HG03565 (cell line): ENCODE data around the gene TIMM17A.
"Not testable (repeated sequence)": the region's sequence is repeated elsewhere in the genome, so short reads cannot be mapped to it uniquely, and the experiment has no call there.

Source experiments
- ATAC-seq: cut with Tn5 transposase; IDR thresholded peaks from one replicate; pipeline ENCODE4 v1.9.1; 2021; ENCODE audit warnings: mild to moderate bottlenecking, moderate library complexity; ENCODE audit not compliant: unreplicated experiment

Gene TIMM17A

GRCh38 chr1:201939574-201939973 is 15.7 kb upstream of the TIMM17A start:
- ATAC-seq: no peak

- not testable (repeated sequence) for ATAC-seq
Observed at GRCh38 chr1:201940316-201940715, 15.0 kb upstream of the TIMM17A start.

DNA sequence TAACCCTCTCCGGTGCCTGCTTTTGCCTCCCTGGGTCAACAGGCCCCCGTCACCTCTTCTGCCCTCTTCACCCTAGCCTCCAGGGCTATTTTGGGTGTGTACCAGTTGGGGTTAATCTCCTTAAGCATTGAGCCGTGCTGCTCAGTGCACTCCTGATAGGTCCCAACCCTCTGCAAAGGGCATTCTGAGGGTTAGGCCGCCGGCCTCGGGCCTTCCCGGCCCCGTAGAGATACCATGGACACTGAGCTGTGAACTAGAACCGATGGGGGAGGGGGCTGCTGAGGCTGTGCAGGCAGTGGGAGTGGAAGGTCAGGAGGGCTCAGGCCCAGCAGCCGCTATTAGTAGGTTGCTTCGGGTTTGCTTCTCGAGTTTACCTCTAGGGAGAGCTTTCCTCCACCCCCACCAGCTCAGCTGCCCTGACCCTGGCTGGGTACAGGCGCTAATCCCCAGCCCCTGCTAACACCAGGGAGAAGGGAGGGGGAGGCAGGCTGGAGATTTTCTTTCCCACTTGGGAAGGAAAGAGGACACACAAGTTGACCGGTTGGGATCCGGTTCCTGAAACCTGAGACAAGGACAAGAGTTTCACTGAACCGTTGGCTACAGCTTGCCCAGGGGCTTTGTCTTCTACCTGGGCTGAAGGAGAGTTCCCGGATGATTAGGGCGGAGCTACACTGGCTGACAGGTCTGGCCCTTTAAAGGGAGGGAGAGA is 13.7 kb upstream of the TIMM17A start:
- no peak for ATAC-seq

DNA sequence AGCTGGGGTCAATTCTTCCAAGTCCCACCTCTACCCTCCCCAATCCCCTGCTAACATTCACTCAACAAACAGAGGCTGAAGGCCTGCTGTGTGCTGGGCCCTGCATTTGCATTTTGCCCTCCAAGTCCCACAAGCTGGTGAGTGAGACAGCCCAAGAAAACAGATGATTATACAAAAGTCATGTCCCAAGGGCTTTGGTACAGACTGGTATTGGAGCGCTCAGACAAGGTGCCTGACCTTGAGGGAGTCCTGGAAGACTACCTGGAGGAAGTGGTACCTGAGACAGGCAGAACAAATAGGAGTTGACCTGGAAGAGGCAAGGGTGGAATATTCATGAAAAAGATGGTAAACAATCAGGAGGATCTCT is 13.2 kb upstream of the TIMM17A start:
- ATAC-seq: no peak

- no peak for ATAC-seq
Observed at GRCh38 chr1:201944002-201944401, 11.3 kb upstream of the TIMM17A start.

DNA sequence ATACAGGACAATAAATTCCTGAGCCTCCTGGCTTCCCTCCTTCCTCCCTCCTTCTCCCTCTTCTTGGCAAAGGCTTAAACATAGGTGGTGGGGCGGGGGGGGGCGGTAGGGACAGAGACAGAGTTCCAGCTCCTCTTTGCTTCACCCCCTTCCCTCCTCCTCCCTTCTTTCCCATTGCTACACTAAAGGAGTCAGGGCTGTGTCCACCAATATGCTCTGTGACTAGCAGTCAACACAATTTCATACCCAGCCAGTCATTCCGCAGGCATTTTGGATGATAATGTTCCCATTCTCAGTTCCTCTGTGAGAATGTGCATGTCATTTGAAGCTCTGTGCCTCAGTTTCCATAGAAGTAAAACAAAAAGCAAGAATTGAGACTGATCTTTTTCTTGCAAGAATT is 10.7 kb upstream of the TIMM17A start:
- no peak for ATAC-seq

DNA sequence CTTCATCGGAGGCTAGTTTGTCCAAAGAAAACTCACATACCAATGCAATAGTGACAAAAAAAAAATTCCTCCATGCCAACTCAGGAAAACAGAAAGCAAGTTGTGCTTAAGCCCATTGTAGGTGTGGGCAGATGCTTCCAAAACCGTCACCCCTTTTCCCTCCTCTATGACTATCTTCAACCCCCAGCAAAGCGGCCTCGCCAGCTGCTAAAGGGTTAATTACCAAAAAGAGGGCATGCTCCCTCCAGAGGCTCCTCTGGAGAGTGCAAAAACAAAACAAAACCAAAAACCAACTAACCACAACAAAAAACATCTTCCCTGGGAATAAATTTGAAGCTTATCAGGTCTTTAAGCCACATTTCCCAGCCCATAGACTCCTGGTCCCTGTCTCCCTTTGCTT is 10.1 kb upstream of the TIMM17A start:
- no peak for ATAC-seq

GRCh38 chr1:201945863-201946223 is 9.5 kb upstream of the TIMM17A start:
- no peak for ATAC-seq

- no peak for ATAC-seq
Observed at GRCh38 chr1:201946224-201946908, 8.9 kb upstream of the TIMM17A start, which contains the start of gene LMOD1. Gene LMOD1, minus strand, starts transcription at chr1:201946548. Its CDS starts 208 bp downstream, at chr1:201946340.

- ATAC-seq: no peak
Observed at GRCh38 chr1:201947697-201948008, 7.7 kb upstream of the TIMM17A start.

- no peak for ATAC-seq
Observed at GRCh38 chr1:201949491-201949890, 5.8 kb upstream of the TIMM17A start.

DNA sequence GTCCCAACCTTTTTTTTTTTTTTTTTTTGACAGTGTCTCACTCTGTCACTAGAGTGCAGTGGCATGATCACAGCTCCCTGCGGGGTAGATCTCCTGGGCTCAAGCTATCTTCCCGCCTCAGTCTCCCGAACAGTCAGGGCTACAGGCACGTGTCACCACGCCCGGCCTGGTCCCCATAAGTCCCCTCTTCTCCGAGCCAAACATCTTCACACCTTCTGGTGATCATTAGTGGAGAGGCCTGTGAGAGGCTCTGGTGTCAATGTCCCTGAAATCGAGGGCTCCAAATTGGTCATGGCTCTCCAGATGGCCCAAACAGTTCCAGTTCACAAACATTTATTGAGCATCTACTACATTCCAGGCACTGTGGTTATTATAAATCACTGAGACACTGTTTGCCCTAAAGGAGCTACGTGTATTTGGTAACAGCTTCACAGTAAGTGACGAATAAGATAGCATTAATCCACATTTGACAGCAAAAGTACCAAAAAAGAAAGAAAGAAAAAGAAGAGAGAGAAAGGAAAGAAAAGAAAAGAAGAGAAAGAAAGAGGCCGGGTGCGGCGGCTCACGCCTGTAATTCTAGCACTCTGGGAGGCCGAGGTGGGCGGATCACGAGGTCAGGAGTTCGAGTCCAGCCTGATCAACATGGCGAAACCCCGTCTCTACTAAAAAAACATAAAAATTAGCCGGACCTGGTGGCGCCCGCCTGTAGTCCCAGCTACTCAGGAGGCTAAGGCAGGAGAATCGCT is 867 bp upstream of the TIMM17A start:
- ATAC-seq: no peak

DNA sequence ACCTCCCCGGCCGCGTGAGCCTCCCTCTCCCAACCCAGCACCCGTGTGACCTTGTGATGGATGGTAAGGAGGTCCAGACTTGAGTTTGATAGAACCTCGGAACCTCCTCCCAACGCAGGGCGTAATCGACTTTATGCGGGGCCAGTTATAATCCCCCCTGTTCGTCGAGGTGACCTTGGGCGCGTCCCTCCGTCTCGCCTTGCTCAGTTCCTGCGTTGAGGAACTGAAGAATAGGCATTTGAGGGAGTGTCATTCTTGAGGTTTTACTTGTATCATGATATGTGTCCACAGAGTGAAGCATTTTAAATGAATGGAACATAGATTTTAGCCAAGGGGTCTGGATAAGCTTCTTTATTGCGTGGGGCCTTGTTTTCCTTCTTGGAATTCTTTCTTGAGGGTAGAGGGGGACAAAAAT is 433 bp downstream of the TIMM17A start:
- ATAC-seq: no peak

- no peak for ATAC-seq
Observed at GRCh38 chr1:201958348-201958747, 3.0 kb downstream of the TIMM17A start.

- ATAC-seq: not testable (repeated sequence)
Observed at GRCh38 chr1:201962382-201962781, 7.1 kb downstream of the TIMM17A start.

GRCh38 chr1:201964261-201964660 is 9.0 kb downstream of the TIMM17A start:
- no peak for ATAC-seq

GRCh38 chr1:201966171-201966570 is 10.9 kb downstream of the TIMM17A start:
- no peak for ATAC-seq

DNA sequence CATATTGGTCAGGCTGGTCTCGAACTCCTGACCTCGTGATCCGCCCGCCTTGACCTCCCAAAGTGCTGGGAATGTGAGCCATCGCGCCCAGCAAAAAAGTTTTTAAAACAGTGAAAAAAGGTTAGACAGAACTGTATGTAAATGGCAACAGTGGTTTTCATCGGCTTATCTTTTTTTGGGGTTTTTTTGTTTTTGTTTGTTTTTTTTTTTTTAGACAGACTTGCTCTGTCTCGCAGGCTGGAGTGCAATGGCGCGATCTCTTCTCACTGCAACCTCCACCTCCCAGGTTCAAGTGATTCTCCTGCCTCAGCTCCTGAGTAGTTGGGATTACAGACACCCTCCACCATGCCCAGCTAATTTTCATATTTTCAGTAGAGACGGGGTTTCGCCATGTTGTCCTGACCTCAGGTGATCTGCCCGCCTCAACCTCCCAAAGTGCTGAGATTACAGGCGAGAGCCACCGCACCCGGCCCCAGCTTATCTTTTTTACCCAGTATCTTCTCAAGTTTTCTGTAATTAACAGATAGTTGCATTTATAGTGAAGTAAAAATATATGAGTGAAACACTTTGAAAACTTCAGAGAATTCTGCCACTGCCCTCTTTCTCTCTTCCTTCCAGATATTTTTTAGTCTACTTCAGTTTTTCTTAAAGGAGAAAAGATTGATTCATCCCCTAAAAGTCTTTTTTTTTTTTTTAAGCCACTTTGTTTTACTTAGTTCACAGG is 13.1 kb downstream of the TIMM17A start:
- no peak for ATAC-seq

GRCh38 chr1:201970334-201971159 is 15.2 kb downstream of the TIMM17A start:
- no peak for ATAC-seq

DNA sequence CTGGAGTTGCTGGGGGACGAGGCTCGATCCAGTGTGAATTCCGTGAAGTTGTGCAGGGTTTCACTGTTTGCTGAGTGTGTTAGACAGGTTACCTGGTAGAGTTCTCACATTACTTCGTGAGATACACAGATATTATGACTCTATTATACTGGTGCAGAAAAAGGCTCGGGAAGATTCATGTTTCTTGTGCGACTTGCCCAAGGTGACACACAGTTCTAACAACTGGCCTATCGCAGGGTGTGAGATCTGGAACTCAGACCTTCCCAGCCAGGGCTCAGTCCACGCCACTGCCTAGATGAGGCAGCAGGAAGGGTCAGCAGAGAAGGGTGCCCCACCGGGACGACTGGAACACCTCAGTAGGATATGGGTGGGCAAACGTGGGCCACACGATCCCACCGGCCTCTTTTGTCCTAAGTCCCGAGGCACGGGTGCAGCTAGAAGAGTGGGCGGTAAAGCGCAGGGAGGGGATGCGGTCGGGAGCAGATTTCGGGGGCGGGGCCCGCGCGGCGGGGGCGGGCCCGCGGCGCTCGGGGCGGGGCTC is 26.8 kb downstream of the TIMM17A start:
- no peak for ATAC-seq
